ENCODE data around the gene PIP5K1B.

Gene PIP5K1B

DNA sequence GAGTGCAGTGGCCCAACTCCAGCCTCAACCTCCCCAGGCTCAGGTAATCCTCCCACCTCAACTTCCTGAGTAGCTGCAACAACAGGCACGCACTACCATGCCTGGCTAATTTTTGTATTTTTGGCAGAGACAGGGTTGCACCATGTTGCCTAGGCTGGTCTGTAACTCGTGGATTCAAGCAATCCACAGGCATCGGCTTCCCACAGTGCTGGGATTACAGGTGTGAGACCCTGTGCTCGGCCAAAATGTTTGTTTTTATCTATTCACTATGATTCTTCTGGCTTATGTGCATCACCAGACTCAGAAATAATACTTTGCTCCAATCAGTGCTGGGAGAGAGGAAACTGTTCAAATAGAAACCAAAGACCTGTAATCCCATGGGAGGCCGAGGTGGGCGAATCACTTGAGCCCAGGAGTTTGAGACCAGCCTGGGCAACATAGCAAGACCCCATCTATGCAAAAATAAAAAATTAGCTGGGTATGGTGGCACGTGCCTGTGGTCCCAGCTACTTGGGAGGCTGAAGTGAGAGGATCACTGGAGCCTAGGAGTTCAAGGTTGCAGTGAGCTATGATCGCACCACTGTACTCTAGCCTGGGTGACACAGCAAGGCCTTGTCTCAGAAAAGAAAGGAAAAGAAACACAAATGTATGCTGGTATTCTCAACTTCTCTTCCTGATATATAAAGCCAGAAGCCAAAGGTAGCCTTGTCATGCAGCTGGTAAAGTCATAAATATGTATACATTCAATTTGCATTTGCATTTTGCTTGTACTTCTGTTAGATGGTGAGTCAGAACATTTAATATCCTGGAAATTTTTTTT is 4.5 kb downstream of the PIP5K1B start:
- DNase-seq = no peak

DNA sequence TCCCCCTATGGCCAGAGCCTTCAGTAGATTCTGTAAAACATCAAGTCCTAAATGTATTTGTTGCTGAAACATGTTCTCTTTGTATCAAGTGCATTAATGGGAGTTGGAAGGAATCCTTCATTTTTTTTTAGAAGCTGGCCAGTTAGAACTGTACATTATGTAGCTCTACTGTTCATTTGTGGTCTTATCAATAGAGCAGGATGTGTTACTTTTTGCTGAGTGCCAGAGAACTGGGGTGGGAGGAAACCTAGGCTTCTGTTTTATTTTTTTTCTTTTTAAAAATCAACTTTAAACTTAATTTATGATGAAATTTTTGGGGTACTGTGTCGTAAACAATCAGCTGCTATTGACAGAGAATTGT is 5.1 kb downstream of the PIP5K1B start:
- DNase-seq = no peak

DNA sequence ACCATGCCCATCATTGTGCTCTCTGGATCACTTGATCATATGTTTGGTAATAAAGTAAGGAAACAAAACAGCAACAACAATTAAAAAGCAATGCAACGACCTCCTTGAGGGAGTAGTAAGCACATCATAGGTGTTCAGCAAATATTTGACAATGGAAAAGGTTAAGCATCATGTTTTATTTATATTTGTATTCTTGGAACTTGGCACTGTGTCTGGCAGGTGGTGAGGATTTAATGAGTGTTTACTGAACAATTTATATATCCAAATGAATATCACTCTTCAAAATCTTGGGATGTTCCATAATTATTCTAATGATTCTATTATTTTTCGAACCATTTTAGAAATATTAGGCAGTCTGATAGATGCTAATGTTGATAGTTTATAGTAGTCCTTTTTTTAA is 6.2 kb downstream of the PIP5K1B start:
- DNase-seq = no peak

DNA sequence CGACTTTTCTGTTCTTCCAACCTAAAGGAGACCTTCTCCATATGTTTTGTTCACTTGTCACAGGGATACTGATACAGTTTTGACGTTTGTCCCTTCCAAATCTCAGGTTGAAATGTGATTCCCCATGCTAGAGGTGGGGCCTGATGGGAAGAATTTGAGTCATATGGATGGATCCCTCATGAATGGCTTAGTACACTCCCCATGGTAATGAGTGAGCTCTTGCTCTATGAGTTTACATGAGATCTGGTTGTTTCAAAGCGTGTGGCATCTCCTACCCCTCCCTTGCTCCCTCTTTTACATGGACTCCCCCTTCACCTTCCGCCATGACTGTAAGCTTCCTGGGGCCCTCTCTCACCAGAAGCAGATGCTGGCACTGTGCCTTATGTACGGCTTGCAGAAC is 6.9 kb downstream of the PIP5K1B start:
- no peak for DNase-seq

DNA sequence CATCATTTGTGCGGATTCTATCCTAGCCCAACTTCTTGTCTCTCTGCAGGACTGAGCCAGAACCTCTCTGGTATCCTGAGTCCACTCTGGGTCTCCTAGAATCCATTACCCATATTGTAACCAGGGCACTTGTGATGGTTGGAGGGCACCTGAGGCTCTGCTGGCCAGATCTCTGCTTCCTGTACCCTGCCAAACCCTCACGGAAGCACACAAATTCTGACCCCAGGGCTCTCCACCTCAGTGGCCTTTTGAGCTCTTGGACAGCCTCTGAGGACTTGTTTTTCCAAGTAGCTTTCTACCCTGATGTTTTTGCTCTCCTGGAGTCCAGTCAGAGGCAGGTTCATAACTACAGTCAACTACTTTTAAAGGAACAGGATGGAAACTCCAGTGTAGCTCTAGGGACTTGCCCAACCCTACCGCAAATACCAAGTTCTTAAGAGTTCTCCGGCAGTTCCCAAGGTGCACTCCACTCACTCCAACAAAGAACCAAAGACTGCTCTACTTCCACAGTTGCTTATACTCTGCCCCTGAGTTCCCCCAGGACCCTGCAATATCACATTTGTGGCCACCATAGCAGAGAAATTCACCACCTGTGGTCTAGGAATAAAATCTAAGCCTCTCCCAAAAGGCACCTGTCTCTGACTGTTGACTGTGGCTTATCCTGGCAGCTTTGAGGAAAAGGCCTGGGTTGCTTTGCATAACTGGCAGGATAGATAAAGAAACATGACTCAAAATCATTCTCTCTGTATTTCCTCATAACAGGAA is 9.6 kb downstream of the PIP5K1B start:
- DNase-seq = no peak

DNA sequence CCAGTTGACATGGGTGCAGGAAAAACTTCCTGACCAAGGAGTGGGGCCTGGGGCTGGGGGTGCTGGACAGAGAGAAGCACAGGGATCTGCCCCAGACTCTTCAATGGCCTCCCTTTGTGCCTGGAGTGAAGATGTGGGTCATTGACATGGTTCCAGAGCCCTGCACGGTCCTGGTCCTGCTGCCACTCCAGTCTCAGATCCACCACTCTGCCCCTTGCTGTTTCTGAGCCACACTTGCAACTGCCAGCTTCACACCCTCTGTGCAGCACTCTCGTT is 10.1 kb downstream of the PIP5K1B start:
- DNase-seq = no peak

DNA sequence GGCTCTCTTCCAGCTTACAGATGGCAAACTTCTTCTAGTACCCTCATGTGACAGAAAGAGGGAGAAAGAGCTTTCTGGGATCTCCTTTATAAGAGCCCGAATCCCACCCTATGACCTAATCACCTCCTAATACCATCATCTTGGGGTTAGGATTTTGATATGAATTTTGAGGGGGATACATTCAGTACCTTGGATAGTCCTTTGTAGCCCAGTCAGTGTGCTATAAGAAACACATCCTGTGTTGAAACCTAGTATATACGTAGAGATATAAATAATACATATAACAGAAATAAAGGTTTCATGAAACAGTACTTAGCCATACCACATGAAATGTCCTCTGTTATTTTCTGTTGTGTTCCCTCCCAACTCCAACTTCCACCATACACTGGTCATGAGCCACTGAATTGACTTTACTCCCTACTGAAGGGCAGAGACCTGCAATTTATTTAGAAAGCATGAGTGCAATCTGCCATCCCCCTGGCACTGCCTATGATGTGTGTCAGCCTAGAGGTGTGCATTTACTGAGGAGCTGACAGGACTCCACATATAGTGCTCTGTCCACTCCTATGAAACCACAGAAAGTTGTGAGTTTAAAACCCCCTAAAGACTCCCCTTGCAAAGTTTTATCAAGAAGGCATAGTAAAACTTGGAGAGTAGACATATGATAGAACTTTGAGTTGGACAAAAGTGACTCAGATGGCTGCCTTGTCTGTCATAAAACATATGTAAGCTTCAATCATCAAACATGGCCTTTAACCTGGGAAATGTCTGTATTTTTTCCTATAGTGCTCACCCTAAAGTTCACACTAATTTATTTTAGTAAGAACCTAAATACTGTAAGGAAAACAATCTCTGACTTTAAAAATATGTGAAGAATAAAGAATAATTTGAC is 12.8 kb downstream of the PIP5K1B start:
- DNase-seq = no peak

DNA sequence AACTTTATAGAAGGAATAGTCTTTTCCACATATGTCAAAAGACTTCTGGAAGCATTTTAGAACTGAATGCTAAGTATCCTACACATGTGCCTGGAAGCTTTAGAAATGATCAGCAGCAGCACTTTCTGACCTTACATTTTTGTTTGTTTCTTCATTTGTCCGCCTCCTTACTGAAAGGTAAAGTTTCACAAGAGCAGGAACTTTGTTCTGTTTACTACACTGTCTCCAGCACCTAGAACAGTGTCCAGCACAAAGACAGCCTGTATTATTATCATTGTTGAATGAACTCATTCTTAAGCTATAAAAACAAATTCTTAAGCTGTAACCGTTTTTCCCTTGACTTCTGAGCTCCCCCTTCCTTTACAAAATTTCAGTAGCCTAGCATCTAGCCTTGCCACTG is 14.8 kb downstream of the PIP5K1B start:
- DNase-seq = no peak

DNA sequence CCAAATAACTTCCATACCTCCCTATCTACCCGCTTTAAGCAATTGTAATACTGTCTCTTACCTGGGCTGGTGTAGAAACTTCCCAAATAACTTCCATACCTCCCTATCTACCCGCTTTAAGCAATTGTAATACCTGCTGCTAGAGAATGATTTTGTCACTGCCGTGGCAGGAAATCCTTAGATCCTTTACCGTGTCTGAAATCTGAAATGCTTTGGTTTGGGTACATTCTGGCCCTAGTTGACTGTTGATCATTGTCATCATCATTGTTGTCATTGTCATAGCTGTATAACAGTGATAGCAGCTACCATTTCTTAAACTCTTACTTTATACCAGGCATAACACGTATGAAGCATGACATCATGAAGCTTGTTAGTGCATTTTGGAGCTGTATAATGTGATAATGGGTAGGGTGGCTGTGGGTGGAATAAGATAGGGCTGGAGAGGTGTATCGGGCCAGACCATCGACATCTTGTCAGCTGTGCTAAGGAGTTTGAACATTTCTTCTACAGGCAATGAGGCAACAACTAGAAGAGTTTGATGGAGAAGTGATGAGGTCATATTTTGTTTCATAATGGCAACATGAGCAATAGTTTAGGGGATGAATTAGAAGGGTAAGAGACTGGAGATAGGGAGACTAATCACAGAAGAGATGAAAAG is 15.7 kb downstream of the PIP5K1B start:
- DNase-seq = no peak

DNA sequence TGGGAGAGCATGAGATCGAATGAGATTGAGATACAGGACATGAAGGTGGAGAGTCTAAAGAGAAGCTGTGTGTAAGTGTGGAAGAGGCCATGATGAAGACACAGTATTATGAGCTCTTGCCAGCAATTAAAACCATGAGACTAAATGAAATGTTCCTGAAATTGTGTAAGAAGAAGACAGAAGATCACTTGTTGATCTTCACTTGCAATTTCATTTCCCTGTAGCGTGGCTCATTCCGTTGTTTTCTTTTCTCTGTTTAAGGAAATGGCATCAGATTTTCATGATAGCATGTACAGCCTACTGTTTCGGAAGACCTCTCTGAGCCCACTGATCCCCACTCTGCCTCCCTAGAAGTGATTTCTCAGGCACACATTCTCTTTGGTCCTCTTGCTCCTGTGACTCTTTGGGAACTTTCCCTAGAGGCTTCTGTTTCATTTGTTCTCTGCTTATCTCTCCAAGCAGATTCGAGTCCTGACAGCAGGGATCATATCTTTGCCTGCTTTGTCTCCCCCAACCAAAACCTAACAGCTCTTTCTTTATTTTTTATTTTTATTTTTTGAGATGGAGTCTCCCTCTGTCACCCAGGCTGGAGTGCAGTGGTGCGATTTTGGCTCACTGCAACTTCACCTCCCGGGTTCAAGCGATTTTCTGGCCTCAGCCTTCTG is 16.8 kb downstream of the PIP5K1B start:
- DNase-seq = no peak

DNA sequence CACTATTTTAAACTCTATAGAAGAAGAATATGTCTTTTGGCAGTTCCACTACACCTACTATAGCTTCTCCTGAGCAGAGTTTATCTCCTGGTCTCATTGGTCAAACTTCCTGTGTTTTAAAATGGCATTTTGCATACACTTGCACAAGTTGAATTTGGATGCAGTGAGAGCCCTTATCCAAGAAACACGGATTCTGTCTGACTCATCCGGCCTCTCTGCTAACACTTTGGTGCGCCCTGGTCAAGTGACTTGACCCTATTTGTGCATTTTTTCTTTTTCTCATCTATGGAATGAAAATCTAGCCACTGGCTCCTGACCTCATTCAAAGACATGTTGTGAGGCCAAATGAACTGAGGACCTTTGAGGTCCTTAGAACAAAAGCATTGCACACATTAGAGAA is 20.0 kb downstream of the PIP5K1B start:
- DNase-seq = no peak

DNA sequence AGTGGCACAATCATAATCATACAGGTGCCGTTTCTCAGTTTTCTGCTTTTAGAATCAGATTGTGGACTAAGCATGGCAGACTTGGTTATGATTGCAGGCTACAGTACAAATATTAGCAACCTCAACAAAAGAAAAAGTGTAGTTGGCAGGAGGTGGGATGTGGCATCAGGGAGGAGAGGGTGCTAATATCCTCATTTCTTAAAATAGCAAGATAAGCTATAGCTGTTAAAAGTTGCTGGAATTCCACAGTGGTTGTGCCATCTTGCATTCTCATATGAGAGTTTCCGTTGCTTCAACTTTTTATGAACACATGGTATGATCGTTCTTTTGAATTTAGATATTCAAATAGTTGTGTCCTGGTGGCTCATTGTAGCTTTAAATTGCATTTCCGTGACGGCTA is 21.4 kb downstream of the PIP5K1B start:
- DNase-seq = no peak

DNA sequence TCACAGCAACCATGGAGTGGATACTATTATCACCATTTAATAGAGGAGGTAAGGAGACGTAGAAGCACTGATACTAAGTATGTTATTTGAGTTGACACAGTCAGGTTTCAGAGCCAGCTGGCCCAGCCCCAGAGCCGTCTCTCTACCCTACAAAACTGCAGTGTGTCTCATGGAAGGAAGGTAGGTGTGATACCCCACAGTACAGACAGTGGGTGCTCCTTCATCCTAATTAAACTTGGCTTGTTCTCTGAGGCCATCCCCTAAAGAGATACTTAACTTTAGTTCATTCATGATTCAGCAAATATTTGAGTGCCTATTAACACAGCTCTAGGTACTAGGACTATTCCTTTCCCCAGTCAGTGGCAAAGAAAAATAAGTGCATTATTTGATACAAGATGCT is 22.6 kb downstream of the PIP5K1B start:
- no peak for DNase-seq

DNA sequence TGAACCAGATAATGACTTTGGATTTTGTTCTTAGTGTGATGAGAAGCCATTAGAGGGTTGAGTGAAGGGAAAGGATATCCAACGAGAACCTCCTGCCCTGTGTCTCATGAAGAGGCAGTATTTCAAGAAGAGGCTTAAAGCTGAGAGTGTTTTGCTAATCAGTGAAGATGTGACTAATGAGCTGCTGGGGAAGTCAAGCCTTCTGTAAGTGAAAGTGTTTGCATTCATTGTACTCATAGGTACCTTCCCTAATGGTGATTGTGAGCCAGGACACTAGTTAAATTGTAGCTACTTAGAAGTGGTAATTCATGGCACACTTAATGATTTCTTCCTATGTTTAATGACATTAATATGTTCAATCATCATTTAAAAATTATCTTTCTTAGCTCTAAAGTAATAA is 23.7 kb downstream of the PIP5K1B start:
- DNase-seq = no peak

DNA sequence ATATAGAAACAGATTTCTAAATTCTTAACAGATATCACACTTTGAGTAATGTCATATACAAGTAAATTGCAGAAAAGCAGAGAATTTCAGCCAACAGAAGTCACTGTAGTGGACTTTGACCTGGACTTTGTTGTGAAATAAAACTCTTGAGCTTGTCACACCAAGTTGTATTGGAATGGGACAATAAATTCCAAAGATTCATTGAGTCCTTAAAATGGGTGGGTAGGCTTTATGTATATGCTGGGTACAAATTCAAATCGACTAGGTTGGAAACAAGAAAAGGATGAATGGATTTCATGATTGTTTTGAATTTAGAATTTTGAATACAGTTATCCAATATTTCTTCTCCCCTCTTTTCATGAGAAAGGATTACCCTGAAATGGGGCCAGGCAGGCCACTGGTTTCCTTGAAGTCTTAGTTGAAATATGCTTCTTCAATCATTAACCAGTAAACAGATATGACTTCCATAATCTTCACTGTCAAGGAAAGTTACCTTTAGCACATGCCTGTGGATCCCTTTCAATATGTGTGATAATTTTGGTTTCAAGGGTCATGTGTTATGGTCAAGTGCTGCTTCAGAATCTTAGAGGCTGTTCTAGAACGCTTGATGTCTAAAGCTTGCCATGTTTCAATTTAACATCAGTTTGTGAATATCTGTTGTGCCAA is 25.7 kb downstream of the PIP5K1B start:
- DNase-seq = no peak

DNA sequence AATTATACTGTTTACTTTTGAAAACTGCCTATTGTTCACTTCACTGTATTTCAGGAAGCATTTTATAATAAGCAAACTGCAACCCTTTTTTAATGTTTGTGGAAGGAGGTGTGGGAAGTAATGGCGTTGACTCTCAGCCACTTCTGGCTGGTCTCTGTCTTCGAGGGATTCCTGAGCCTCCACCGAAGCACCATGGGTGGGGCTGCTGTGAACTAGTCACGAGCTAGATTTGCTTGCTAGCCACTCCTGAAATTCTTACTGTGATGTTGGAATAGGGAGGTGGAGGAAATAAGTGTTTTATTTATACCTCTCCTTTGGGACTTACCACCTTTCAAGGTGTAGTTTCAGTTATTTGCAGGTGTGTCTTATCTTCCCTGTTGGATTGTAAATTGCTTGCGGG is 26.8 kb downstream of the PIP5K1B start:
- DNase-seq = no peak

DNA sequence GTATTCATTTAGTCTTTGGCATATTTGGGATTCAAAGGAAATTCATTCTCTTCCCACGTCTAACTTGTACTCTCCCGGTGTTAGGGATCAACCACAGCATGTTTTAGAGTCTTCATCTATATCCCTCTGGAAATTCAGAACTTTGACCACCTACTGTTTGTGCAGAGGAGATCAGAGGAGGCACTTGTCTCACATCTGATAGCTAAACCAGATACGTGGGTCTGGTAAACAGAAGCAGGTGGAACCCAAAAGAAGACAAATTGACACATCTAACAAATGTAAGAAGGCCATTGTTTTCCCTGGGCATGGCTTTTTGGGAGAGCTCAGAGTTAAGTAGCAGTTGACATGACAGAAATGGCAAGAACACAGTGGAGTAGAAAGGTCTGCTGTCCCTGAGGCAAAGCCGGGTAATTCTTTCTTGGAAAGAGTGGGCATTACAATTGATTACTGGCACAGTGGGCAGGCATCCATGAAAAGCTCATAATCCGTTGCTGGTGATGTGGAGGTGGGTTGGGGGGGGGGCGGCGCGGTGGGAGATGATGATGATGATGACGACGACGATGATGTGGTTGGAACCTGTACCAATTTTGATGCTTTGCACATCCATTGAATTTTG is 27.5 kb downstream of the PIP5K1B start:
- no peak for DNase-seq

DNA sequence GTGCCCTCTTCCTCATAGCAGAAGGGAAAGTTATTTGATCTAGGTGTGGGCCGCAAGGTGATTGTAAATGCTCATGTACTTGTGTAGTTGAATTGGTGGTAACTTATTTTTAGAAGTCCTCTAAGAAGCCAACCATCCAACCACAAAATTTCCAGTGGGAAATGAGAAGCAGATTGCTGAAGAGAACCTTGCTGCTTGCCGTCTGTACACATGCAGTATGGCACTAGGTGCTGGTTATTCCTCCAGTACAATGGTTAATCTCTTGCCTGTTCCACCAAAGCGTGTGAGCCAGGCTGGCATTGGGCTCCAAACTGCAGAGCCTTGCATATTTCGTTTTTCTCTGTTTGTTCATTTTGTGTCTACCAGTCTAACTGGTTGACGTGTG is 28.0 kb downstream of the PIP5K1B start:
- DNase-seq = no peak

DNA sequence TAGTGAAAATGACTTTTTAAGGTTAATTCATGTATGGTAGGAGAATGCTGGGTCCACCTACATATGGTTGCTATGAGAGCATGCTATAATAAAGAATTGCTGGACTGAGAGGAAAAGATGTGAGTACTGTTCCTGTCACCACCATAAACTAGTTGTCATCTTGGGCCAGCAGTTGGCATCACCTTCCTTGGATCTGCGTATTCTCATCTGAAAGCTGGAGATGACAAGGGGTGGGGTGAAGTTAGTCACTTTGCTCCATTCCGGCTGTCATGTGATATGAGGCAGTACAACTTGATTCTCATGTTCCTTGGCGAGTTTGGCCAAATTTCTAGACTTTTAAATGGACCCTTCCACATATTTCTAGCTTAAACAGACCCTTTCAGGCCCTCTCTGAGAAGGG is 33.3 kb downstream of the PIP5K1B start:
- no peak for DNase-seq

DNA sequence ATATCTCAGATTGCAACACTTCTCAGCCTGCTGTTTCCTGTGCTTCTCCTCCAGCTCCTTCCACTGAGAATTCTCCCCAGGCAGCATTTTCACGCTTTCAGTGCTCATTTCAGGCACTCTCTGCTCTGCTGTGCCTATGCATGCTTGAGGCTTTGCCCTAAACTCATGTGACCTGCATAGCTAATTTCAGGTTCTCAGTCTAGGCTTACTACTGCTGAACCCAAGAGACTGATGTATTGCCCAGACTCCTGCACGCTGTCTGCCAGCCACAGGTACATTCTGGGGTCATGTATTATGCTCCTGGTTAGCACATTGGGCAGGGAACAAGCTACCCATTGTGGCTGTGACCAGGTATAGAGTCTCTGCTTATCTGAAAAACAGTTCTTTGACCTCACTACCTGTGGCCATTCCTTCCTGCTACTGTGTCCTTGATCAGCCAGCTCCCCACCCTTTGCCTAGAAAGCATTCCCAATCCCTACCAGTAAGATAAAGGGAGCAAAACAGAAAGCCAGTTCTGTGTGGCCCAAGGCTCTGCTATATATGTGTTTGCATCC is 34.7 kb downstream of the PIP5K1B start:
- DNase-seq = no peak

DNA sequence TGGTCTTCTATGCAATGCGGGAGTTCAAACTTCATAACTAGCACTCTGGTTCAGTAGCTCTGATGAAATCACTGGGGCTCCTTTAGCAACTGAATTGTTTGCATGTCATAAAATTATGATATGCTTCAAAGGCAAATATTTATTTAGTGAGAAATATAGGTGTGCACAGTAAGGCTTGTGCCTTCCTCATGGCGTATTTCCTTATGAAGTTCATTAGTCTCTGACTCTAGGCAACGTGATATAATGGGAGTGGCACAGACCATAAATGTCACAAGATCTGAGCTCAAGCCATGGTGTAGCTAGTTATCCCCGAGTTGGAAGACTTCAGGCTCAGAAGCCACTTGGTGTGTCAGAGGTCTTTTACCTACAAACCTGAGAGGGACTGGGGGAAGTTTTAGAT is 35.5 kb downstream of the PIP5K1B start:
- no peak for DNase-seq
